PC-9 (cell line): ENCODE measurements around the gene MARCHF3. TPM values are rescaled to one million over a fixed set of nuclear protein-coding genes. Genes with fewer than 3 reads are reported as not detected.
A peak's percentile ranks its signal among the peaks of the same experiment; 100 is the strongest.

Experiments used
- BruUV-seq: library from RNA; stranded (reverse); fragments of 400-500 nt; replicated peaks from 2 replicates; lab custom pipeline; 2021; lab: Mats Ljungman, UMichigan
- CTCF ChIA-PET: fragments of 300-600 bp; sonication (Branson Sonifier 250); formaldehyde crosslinking; loops from one replicate; lab custom pipeline; 2022; ENCODE audit warnings: antibody characterized with exemption; lab: Charles Lee
- POLR2A ChIA-PET: fragments of 300-600 bp; sonication (Branson Sonifier 250); formaldehyde crosslinking; loops from one replicate; lab custom pipeline; 2022; ENCODE audit warnings: antibody characterized with exemption; ENCODE audit not compliant: unreplicated experiment; lab: Charles Lee
- DNase-seq, 2 experiments: peaks; one replicate each; pipeline versions ENCODE4 v3.0.0 to v3.0.0-alpha.2; 2015 to 2022; ENCODE audit warnings: mixed read lengths in 1 of 2
- H2AFZ ChIP-seq: fragments of 200-600 bp; sonication (generic); 2 replicates; pipeline ENCODE4 v1.8.1; 2017; ENCODE audit warnings: antibody characterized with exemption
- H3F3A ChIP-seq: fragments of 200-600 bp; sonication (generic); 2 replicates; pipeline ENCODE4 v1.8.1; 2017; ENCODE audit warnings: antibody characterized with exemption, mild to moderate bottlenecking, low read depth; ENCODE audit not compliant: insufficient read depth
- H3K27ac ChIP-seq: fragments of 200-600 bp; sonication (generic); 2 replicates; pipeline ENCODE4 v1.6.1; 2016; ENCODE audit warnings: mixed run types
- H3K27me3 ChIP-seq: fragments of 200-600 bp; sonication (generic); 2 replicates; pipeline ENCODE4 v1.6.1; 2016; ENCODE audit warnings: low read depth, mixed run types; ENCODE audit not compliant: insufficient read depth
- H3K36me3 ChIP-seq: fragments of 200-600 bp; sonication (generic); 2 replicates; pipeline ENCODE4 v1.6.1; 2016; ENCODE audit warnings: low read depth, mixed run types
- H3K4me1 ChIP-seq: fragments of 200-600 bp; sonication (generic); replicated peaks from 2 replicates; pipeline ENCODE4 v1.6.1; 2016; ENCODE audit warnings: mixed run types; ENCODE audit not compliant: insufficient read depth
- H3K4me2 ChIP-seq: fragments of 200-600 bp; sonication (generic); 2 replicates; pipeline ENCODE4 v1.6.1; 2017; ENCODE audit warnings: mixed run types
- H3K4me3 ChIP-seq: fragments of 200-600 bp; sonication (generic); 2 replicates; pipeline ENCODE4 v1.6.1; 2016; ENCODE audit warnings: mixed run types
- H3K79me2 ChIP-seq: fragments of 200-600 bp; sonication (generic); 2 replicates; pipeline ENCODE4 v1.6.1; 2017; ENCODE audit warnings: low read depth, mixed run types
- H3K9me2 ChIP-seq: fragments of 200-600 bp; sonication (generic); 2 replicates; pipeline ENCODE4 v1.8.1; 2017; ENCODE audit warnings: mild to moderate bottlenecking; ENCODE audit not compliant: insufficient read depth
- H3K9me3 ChIP-seq: fragments of 200-600 bp; sonication (generic); 2 replicates; pipeline ENCODE4 v1.8.1; 2016; ENCODE audit warnings: low read depth; ENCODE audit not compliant: insufficient read depth
- H4K20me1 ChIP-seq: fragments of 200-600 bp; sonication (generic); 2 replicates; pipeline ENCODE4 v1.8.1; 2017; ENCODE audit not compliant: insufficient read depth
- EZH2 ChIP-seq: fragments of 200-600 bp; sonication (generic); IDR thresholded peaks from 2 replicates; pipeline ENCODE4 v1.8.0; 2017; ENCODE audit warnings: antibody characterized with exemption, low read depth
- intact Hi-C: fragments of 100-400 bp; cut with micrococcal nuclease; formaldehyde crosslinking; loops from one replicate; pipeline ENCODE4 v1.10.0; 2022; ENCODE audit not compliant: unreplicated experiment
- total RNA-seq: library from RNA; stranded (reverse); gene quantifications from 2 replicates; pipeline ENCODE4 v1.2.3, GENCODE V29; 2021
- TF ChIP-seq, protein P1 (sequence below): fragments of 200-600 bp; sonication (generic); conservative IDR thresholded peaks from 2 replicates; pipeline ENCODE4 v1.6.1; 2017; ENCODE audit warnings: mixed run types, antibody characterized with exemption, mild to moderate bottlenecking, moderate library complexity

MARCHF3 gene
- total RNA-seq, 1 experiment from 2014 or later = 0.35 TPM

DNA sequence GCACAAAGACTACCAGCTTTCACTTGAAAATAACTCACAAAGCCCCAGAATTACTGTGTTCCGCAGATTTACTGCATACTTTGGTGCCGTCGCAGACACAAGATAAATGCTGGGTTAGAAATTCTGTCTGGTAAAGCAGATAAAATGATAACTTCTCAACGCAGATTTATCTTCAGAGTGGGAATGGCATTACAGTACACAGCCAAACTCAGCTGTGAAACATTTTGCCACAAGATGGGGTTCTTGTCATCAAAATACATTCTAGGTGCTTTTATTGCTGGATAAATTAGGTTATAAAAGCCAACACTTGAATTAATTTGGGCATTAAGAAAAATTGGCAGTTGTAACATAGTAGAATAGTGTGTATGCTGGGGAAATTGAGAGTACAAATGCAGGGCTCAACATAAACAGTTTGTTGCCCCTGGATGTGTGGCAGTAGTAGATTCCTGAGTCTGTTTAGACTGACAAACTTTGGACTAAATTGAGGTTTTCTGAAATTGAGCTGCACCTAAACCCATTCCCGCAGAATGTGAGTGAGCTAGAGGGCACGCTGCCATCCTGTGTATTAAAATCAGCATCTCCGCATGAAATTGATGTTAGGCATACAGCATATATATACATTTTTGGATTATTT, 192.3 kb downstream of the MARCHF3 start:
- H3K4me1 ChIP-seq = no peaks in the 10 kb centered on the region
- H3K4me3 ChIP-seq = no peak overlapping the region
- H3K4me2 ChIP-seq = no peak overlapping the region
- no TSS peak for BruUV-seq
- TF ChIP-seq, protein P1, sequence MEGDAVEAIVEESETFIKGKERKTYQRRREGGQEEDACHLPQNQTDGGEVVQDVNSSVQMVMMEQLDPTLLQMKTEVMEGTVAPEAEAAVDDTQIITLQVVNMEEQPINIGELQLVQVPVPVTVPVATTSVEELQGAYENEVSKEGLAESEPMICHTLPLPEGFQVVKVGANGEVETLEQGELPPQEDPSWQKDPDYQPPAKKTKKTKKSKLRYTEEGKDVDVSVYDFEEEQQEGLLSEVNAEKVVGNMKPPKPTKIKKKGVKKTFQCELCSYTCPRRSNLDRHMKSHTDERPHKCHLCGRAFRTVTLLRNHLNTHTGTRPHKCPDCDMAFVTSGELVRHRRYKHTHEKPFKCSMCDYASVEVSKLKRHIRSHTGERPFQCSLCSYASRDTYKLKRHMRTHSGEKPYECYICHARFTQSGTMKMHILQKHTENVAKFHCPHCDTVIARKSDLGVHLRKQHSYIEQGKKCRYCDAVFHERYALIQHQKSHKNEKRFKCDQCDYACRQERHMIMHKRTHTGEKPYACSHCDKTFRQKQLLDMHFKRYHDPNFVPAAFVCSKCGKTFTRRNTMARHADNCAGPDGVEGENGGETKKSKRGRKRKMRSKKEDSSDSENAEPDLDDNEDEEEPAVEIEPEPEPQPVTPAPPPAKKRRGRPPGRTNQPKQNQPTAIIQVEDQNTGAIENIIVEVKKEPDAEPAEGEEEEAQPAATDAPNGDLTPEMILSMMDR = peak; percentile 47; the same call in 1 of the 2 replicates
- TF ChIP-seq EZH2 = no peak
- ChIA-PET POLR2A (no interaction called here), CTCF (no interaction called here)
- intact Hi-C loops = loop anchor here (5.0 kb wide), 1 partner anchor 474 kb away; no protein-coding TSS in a partner anchor
- no peaks in the 10 kb centered on the region for H3K9me2 ChIP-seq
- H3K79me2 ChIP-seq = no peaks in the 10 kb centered on the region
- DNase-seq = no peak
- no peaks in the 10 kb centered on the region for H3F3A ChIP-seq
- no peaks in the 10 kb centered on the region for H4K20me1 ChIP-seq
- H3K9me3 ChIP-seq = no peaks in the 10 kb centered on the region
- H3K27ac ChIP-seq = no peak overlapping the region
- H3K27me3 ChIP-seq = no peaks in the 10 kb centered on the region
- no peak overlapping the region for H2AFZ ChIP-seq
- H3K36me3 ChIP-seq = peaks cover 5% of the 10 kb centered on the region; the same call in 1 of the 2 replicates

DNA sequence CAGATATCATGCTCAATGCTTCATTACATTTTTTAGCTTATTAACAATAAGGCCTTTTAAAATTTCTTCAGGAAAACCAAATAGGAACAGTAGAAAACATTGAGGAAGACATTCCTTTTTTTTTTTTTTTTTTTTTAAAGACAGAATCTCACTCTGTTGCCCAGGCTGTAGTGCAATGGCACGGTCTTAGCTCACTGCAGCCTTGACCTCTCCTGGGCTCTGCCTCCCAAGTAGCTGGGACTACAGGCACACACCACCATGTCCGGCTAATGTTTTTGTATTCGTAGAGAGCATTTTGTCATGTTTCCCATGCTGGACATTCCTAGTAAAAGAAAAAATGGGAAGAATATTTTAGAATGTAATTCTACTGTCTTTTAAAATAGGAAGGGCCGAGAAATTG, 193.1 kb downstream of the MARCHF3 start:
- Histone ChIP-seq H3K27me3 (no peaks in the 10 kb centered on the region), H3K36me3 (peaks cover 5% of the 10 kb centered on the region; the same call in 1 of the 2 replicates), H3K79me2 (no peaks in the 10 kb centered on the region), H3K4me1 (no peaks in the 10 kb centered on the region), H3F3A (no peaks in the 10 kb centered on the region), H2AFZ (no peak overlapping the region), H3K4me3 (no peak overlapping the region), H3K27ac (no peak overlapping the region), H3K4me2 (no peak overlapping the region), H4K20me1 (no peaks in the 10 kb centered on the region), H3K9me2 (no peaks in the 10 kb centered on the region), H3K9me3 (no peaks in the 10 kb centered on the region)
- POLR2A ChIA-PET = no interaction called here
- CTCF ChIA-PET = interaction anchor here (0.6 kb wide), 1 partner anchor 552 kb away, joined by 4 read pairs; no protein-coding TSS in a partner anchor
- no peak for DNase-seq
- TF ChIP-seq, protein P1 = no peak
- no peak for TF ChIP-seq EZH2
- intact Hi-C loops = loop anchor here (5.0 kb wide), 1 partner anchor 475 kb away; no protein-coding TSS in a partner anchor
- BruUV-seq = no TSS peak

DNA sequence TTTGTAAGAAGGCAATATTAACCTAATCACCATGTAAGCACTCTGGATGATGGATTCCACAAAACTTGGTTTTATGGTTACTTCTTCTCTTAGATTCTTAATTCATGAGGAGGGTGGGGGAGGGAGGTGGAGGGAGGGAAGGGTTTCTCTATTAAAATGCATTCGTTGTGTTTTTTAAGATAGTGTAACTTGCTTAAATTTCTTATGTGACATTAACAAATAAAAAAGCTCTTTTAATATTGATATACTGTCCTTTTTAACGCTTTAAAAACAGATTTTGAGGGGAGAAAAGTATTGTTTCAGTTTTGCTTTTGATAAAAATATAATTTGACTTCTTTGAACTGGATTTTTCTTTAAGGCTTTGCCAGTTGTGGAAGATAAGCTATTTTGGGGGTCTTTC, 193.6 kb downstream of the MARCHF3 start:
- ChIA-PET POLR2A (no interaction called here), CTCF (interaction anchor here (0.6 kb wide), 1 partner anchor 553 kb away, joined by 4 read pairs; no protein-coding TSS in a partner anchor)
- Histone ChIP-seq H3F3A (no peaks in the 10 kb centered on the region), H3K9me3 (no peaks in the 10 kb centered on the region), H3K9me2 (no peaks in the 10 kb centered on the region), H3K4me1 (no peaks in the 10 kb centered on the region), H4K20me1 (no peaks in the 10 kb centered on the region), H3K36me3 (peaks cover 5% of the 10 kb centered on the region; the same call in 1 of the 2 replicates), H3K4me2 (no peak overlapping the region), H3K27ac (no peak overlapping the region), H2AFZ (no peak overlapping the region), H3K4me3 (no peak overlapping the region), H3K79me2 (no peaks in the 10 kb centered on the region), H3K27me3 (no peaks in the 10 kb centered on the region)
- intact Hi-C loops = loop anchor here (5.0 kb wide), 1 partner anchor 476 kb away; no protein-coding TSS in a partner anchor
- no peak for DNase-seq
- BruUV-seq = no TSS peak
- TF ChIP-seq EZH2 = no peak
- TF ChIP-seq, protein P1 = no peak
